GM12878 (cell line): ENCODE data around the gene PLA2G4E. TPM values are rescaled to one million over a fixed set of nuclear protein-coding genes. Genes with fewer than 3 reads are reported as not detected.

ENCODE experiments used
- ATAC-seq: fragments of 200-7000 bp; cut with Tn5 transposase; 3 replicates; pipeline ENCODE4 v1.9.1; 2020; ENCODE audit warnings: mild to moderate bottlenecking, moderate library complexity
- BruUV-seq: library from RNA; stranded (reverse); fragments of 400-500 nt; replicated peaks from 2 replicates; lab custom pipeline; 2021; lab: Mats Ljungman, UMichigan
- CTCF ChIA-PET: fragments of 300-600 bp; sonication (Branson Sonifier 250); formaldehyde crosslinking; extraction: SDS; loops from one replicate; lab custom pipeline; 2021; ENCODE audit warnings: inconsistent platforms; lab: Yijun Ruan, JAX
- POLR2A ChIA-PET: fragments of 350-600 bp; formaldehyde crosslinking; extraction: SDS; loops from one replicate; lab custom pipeline; 2021; ENCODE audit warnings: inconsistent platforms; lab: Charles Lee
- RAD21 ChIA-PET: fragments of 300-600 bp; sonication (Branson Sonifier 250); formaldehyde crosslinking; loops from one replicate; lab custom pipeline; 2023; ENCODE audit warnings: antibody characterized with exemption; ENCODE audit not compliant: unreplicated experiment; lab: Charles Lee
- SMC1A ChIA-PET: fragments of 300-600 bp; sonication (Branson Sonifier 250); formaldehyde crosslinking; loops from one replicate; lab custom pipeline; 2023; ENCODE audit not compliant: unreplicated experiment, uncharacterized antibody; lab: Charles Lee
- DNase-seq: peaks from one replicate; pipeline ENCODE4 v3.0.0-alpha.2; 2011; ENCODE audit warnings: low read depth, low spot score
- FAIRE-seq: peaks from 3 replicates; lab custom pipeline; 2011; peaks lifted over from hg19 to GRCh38; lab: Jason Lieb, UNC
- H2AFZ ChIP-seq: 2 replicates; pipeline ENCODE4 v1.6.0; 2011; ENCODE audit warnings: low read depth, low read length, control low read depth; ENCODE audit not compliant: control insufficient read depth
- H3K27ac ChIP-seq: 2 replicates; pipeline ENCODE4 v1.5.1; 2011; ENCODE audit warnings: control low read depth; ENCODE audit not compliant: control insufficient read depth, insufficient read depth
- H3K27me3 ChIP-seq, 2 experiments: replicated peaks in 1 of 2; 2 replicates each; pipeline versions ENCODE4 v1.6.0 to v1.6.1; 2011; ENCODE audit warnings: low read length in 1 of 2; ENCODE audit not compliant: control insufficient read depth in 2 of 2, insufficient read depth in 2 of 2
- H3K36me3 ChIP-seq, 2 experiments: 2 replicates each; pipeline ENCODE4 v1.5.1; 2011; ENCODE audit warnings: low read length in 1 of 2; ENCODE audit not compliant: control insufficient read depth in 2 of 2, insufficient read depth in 2 of 2
- H3K4me1 ChIP-seq: 2 replicates; pipeline ENCODE4 v1.6.1; 2011; ENCODE audit warnings: mild to moderate bottlenecking, low read length, moderate library complexity, mixed read lengths; ENCODE audit not compliant: control insufficient read depth, insufficient read depth
- H3K4me2 ChIP-seq: 2 replicates; pipeline ENCODE4 v1.6.0; 2011; ENCODE audit warnings: control low read depth; ENCODE audit not compliant: control insufficient read depth, insufficient read depth
- H3K4me3 ChIP-seq: fragments of 200-600 bp; sonication (generic); 2 replicates; pipeline ENCODE4 v1.5.1; 2016
- H3K79me2 ChIP-seq: 2 replicates; pipeline ENCODE4 v1.6.0; 2011; ENCODE audit warnings: low read length; ENCODE audit not compliant: control insufficient read depth, insufficient read depth
- H3K9ac ChIP-seq: 2 replicates; pipeline ENCODE4 v1.8.0; 2011; ENCODE audit warnings: low read length, control low read depth, mixed read lengths; ENCODE audit not compliant: control insufficient read depth, insufficient read depth
- H3K9me3 ChIP-seq: replicated peaks from 3 replicates; pipeline ENCODE4 v1.5.1; 2011; ENCODE audit warnings: mild to moderate bottlenecking, low read length; ENCODE audit not compliant: control insufficient read depth, insufficient read depth
- H4K20me1 ChIP-seq: 2 replicates; pipeline ENCODE4 v1.6.0; 2011; ENCODE audit not compliant: control insufficient read depth, insufficient read depth
- BRCA1 ChIP-seq: IDR thresholded peaks from 2 replicates; pipeline ENCODE4 v1.6.1; 2011; ENCODE audit warnings: low read depth, low read length, improper control_type of control experiment
- EED ChIP-seq: sonication (generic); IDR thresholded peaks from 2 replicates; pipeline ENCODE4 v1.6.1; 2016; ENCODE audit warnings: antibody characterized with exemption, low read depth
- HDGF ChIP-seq: fragments of 450-650 bp; IDR thresholded peaks from 2 replicates; pipeline ENCODE4 v1.6.1; 2016; ENCODE audit warnings: antibody characterized with exemption
- IKZF1 ChIP-seq: fragments of 450-650 bp; conservative IDR thresholded peaks from 2 replicates; pipeline ENCODE4 v1.6.1; 2017; ENCODE audit warnings: antibody characterized with exemption, mild to moderate bottlenecking
- JUNB ChIP-seq: IDR thresholded peaks from 2 replicates; pipeline ENCODE4 v1.6.1; 2016; ENCODE audit warnings: antibody characterized with exemption, mild to moderate bottlenecking
- MAX ChIP-seq: IDR thresholded peaks from 2 replicates; pipeline ENCODE4 v1.6.1; 2012; ENCODE audit warnings: low read depth, low read length, improper control_type of control experiment
- MEF2B ChIP-seq: fragments of 450-650 bp; IDR thresholded peaks from 2 replicates; pipeline ENCODE4 v1.6.1; 2018; ENCODE audit warnings: mild to moderate bottlenecking, moderate library complexity; ENCODE audit not compliant: partially characterized antibody, poor library complexity, severe bottlenecking
- NFYA ChIP-seq: IDR thresholded peaks from 2 replicates; pipeline ENCODE4 v1.6.1; 2011; ENCODE audit warnings: low read depth, mild to moderate bottlenecking, low read length, improper control_type of control experiment, borderline replicate concordance
- NRF1 ChIP-seq: conservative IDR thresholded peaks from 2 replicates; pipeline ENCODE4 v1.6.1; 2011; ENCODE audit warnings: mild to moderate bottlenecking, low read depth, low read length, improper control_type of control experiment
- POU2F2 ChIP-seq: IDR thresholded peaks from 3 replicates; pipeline ENCODE4 v1.6.1; 2011; ENCODE audit warnings: low read depth, mild to moderate bottlenecking, low read length, borderline replicate concordance
- RELB ChIP-seq: fragments of 450-650 bp; IDR thresholded peaks from 2 replicates; pipeline ENCODE4 v1.6.1; 2017; ENCODE audit warnings: low read depth, mild to moderate bottlenecking, moderate library complexity
- RFX5 ChIP-seq: IDR thresholded peaks from 2 replicates; pipeline ENCODE4 v1.6.1; 2011; ENCODE audit warnings: low read depth, low read length, improper control_type of control experiment
- SMAD1 ChIP-seq: fragments of 450-650 bp; IDR thresholded peaks from 2 replicates; pipeline ENCODE4 v1.6.1; 2018; ENCODE audit warnings: mild to moderate bottlenecking, low read depth; ENCODE audit not compliant: partially characterized antibody
- TBL1XR1 ChIP-seq: IDR thresholded peaks from 2 replicates; pipeline ENCODE4 v1.6.1; 2012; ENCODE audit warnings: low read depth, low read length, improper control_type of control experiment
- TCF12 ChIP-seq: IDR thresholded peaks from 2 replicates; pipeline ENCODE4 v1.6.1; 2011; ENCODE audit warnings: low read depth, mild to moderate bottlenecking, low read length
- TCF7 ChIP-seq: IDR thresholded peaks from 2 replicates; pipeline ENCODE4 v1.6.1; 2014; ENCODE audit warnings: antibody characterized with exemption, borderline replicate concordance
- ZNF24 ChIP-seq: fragments of 450-650 bp; IDR thresholded peaks from 2 replicates; pipeline ENCODE4 v1.6.1; 2017; ENCODE audit warnings: antibody characterized with exemption, mild to moderate bottlenecking
- WGBS: methylation state at CpG from one replicate; pipeline ENCODE4 v1.1.6; 2016; ENCODE audit warnings: low lambda C conversion rate; ENCODE audit not compliant: insufficient replicate concordance, insufficient coverage; ENCODE audit errors: missing lambda C conversion rate; 5-methylcytosine and 5-hydroxymethylcytosine counted together
- in situ Hi-C: fragments of 300-500 bp; cut with MboI; formaldehyde crosslinking; loops from 9 replicates; pipeline ENCODE4 v1.14.3; 2018; ENCODE audit warnings: mixed read lengths
- intact Hi-C: fragments of 100-400 bp; cut with micrococcal nuclease; formaldehyde crosslinking; loops from one replicate; pipeline ENCODE4 v1.14.2; 2022; ENCODE audit not compliant: unreplicated experiment
- polyA plus RNA-seq, 11 experiments: library from polyadenylated mRNA; depleted of rRNA in 4 of 11; unstranded in 6 of 11; stranded (reverse) in 5 of 11; fragments of >200 nt; fragmentation: Nextera tagmentation in 4 of 11; fragmentation: Illumina TruSeq in 1 of 11; extraction: Ambion mirVana in 4 of 11; extraction: Trizol in 1 of 11; gene quantifications; 1 replicate in 1 of 11; 2 replicates in 10 of 11; pipeline versions ENCODE4 v1.2.1 to v1.2.3, GENCODE V29; 2011 to 2016; ENCODE audit warnings: inconsistent platforms in 2 of 11, missing spikeins in 2 of 11, low read depth in 1 of 11
- total RNA-seq, 4 experiments: library from RNA; depleted of rRNA in 3 of 4; stranded (reverse); fragments of >200 nt in 3 of 4; fragmentation: Illumina TruSeq in 1 of 4; extraction: Trizol in 1 of 4; gene quantifications; 2 replicates each; pipeline versions ENCODE4 v1.2.1 to v1.2.3, GENCODE V29; 2013 to 2021

Gene PLA2G4E
- total and polyA plus RNA-seq, 10 of the 15 experiments (the other 5 are each of a cell fraction or from before 2014, with no cell fraction given): 0.05 to 0.32 (median 0.06) TPM; not detected in 5

GRCh38 chr15:42060797-42061196, 40.0 kb upstream of the PLA2G4E start:
- ATAC-seq (no peak), FAIRE-seq (no peak), DNase-seq (no peak)
- Histone ChIP-seq H2AFZ (no peak overlapping the region), H4K20me1 (no peaks in the 10 kb centered on the region; the same call in 1 of the 2 replicates), H3K4me1 (peaks cover 14% of the 10 kb centered on the region), H3K27ac (no peak overlapping the region), H3K9me3 (no peaks in the 10 kb centered on the region), H3K4me3 (no peak overlapping the region), H3K36me3 (no peaks in the 10 kb centered on the region), H3K79me2 (no peaks in the 10 kb centered on the region), H3K27me3 (peaks cover 0 to 4% of the 10 kb centered on the region in 2 experiments; a peak in 2 of 4 replicates), H3K4me2 (no peak overlapping the region), H3K9ac (no peak overlapping the region)
- ChIA-PET POLR2A (interaction anchor here (0.7 kb wide), 1 partner anchor 42 kb away, joined by 3 read pairs; no protein-coding TSS in a partner anchor), RAD21 (interaction anchor here (0.7 to 1.1 kb wide), 3 partner anchors 39 to 72 kb away, joined by 3 to 6 read pairs (median 3); no protein-coding TSS in a partner anchor), CTCF (interaction anchor here (0.7 to 5.4 kb wide), 15 partner anchors 9 to 82 kb away, joined by 3 to 42 read pairs (median 4); no protein-coding TSS in a partner anchor), SMC1A (interaction anchor here (0.7 to 3.5 kb wide), 3 partner anchors 9 to 71 kb away, joined by 3 to 18 read pairs (median 4); no protein-coding TSS in a partner anchor)
- TF ChIP-seq RELB (no peak), BRCA1 (no peak)
- in situ Hi-C loops (loop anchor here (5.0 kb wide), 1 partner anchor 68 kb away; no protein-coding TSS in a partner anchor), intact Hi-C loops (no loop called here)
- WGBS: 34% methylated on average over 5 of the region's 5 CpGs
- no TSS peak for BruUV-seq

GRCh38 chr15:42060477-42060763, 39.6 kb upstream of the PLA2G4E start:
- intact Hi-C loops (no loop called here), in situ Hi-C loops (loop anchor here (5.0 kb wide), 1 partner anchor 68 kb away; no protein-coding TSS in a partner anchor)
- H2AFZ ChIP-seq: no peak overlapping the region
- no peak overlapping the region for H3K4me3 ChIP-seq
- no peak for TF ChIP-seq ZNF24
- TF ChIP-seq MEF2B: no peak
- no peak for TF ChIP-seq MAX
- TF ChIP-seq RFX5: no peak
- no peak for TF ChIP-seq NFYA
- no peak for TF ChIP-seq HDGF
- no peak for TF ChIP-seq NRF1
- TF ChIP-seq TCF12: no peak
- TF ChIP-seq EED: no peak
- TF ChIP-seq TCF7: no peak
- no peak for TF ChIP-seq IKZF1
- no peak for TF ChIP-seq JUNB
- TF ChIP-seq TBL1XR1: no peak
- no peak for TF ChIP-seq SMAD1
- no peak for TF ChIP-seq POU2F2
- FAIRE-seq (no peak), ATAC-seq (no peak), DNase-seq (no peak)
- no peaks in the 10 kb centered on the region for H3K9me3 ChIP-seq
- H3K27me3 ChIP-seq: peaks cover 0 to 4% of the 10 kb centered on the region in 2 experiments; a peak in 2 of 4 replicates
- ChIA-PET POLR2A (interaction anchor here (0.7 kb wide), 1 partner anchor 42 kb away, joined by 3 read pairs; no protein-coding TSS in a partner anchor), CTCF (interaction anchor here (0.7 to 5.4 kb wide), 15 partner anchors 8 to 82 kb away, joined by 3 to 42 read pairs (median 4); no protein-coding TSS in a partner anchor), RAD21 (interaction anchor here (1.0 to 1.1 kb wide), 2 partner anchors 71 to 72 kb away, joined by 3 to 6 read pairs; no protein-coding TSS in a partner anchor), SMC1A (interaction anchor here (0.7 to 3.5 kb wide), 3 partner anchors 8 to 71 kb away, joined by 3 to 18 read pairs (median 4); no protein-coding TSS in a partner anchor)
- no TSS peak for BruUV-seq
- H3K79me2 ChIP-seq: no peaks in the 10 kb centered on the region
- H4K20me1 ChIP-seq: no peaks in the 10 kb centered on the region; the same call in 1 of the 2 replicates
- no peak overlapping the region for H3K27ac ChIP-seq
- no peak overlapping the region for H3K9ac ChIP-seq
- WGBS: 36% methylated on average over 4 of the region's 4 CpGs
- H3K4me2 ChIP-seq: no peak overlapping the region
- no peaks in the 10 kb centered on the region for H3K36me3 ChIP-seq
- H3K4me1 ChIP-seq: peaks cover 13% of the 10 kb centered on the region
